Fibroblast of skin of scalp (primary cell): ENCODE measurements around the gene CNTROB. TPM values are rescaled to one million over a fixed set of nuclear protein-coding genes. Genes with fewer than 3 reads are reported as not detected.

ENCODE experiments used
- DNase-seq: peaks from one replicate; pipeline ENCODE4 v3.0.0-alpha.2; 2013
- polyA plus RNA-seq, 2 experiments: library from polyadenylated mRNA; unstranded; fragments of 120-200 nt; gene quantifications; one replicate each; pipeline ENCODE4 v1.2.1, GENCODE V29; 2013; ENCODE audit not compliant: insufficient read length in 2 of 2

Gene CNTROB
- polyA plus RNA-seq (2013, experiment 1 of 2; ENCODE audit: insufficient read length): 33.1 TPM
- polyA plus RNA-seq (2013, experiment 2 of 2; ENCODE audit: insufficient read length): 33.8 TPM

DNA sequence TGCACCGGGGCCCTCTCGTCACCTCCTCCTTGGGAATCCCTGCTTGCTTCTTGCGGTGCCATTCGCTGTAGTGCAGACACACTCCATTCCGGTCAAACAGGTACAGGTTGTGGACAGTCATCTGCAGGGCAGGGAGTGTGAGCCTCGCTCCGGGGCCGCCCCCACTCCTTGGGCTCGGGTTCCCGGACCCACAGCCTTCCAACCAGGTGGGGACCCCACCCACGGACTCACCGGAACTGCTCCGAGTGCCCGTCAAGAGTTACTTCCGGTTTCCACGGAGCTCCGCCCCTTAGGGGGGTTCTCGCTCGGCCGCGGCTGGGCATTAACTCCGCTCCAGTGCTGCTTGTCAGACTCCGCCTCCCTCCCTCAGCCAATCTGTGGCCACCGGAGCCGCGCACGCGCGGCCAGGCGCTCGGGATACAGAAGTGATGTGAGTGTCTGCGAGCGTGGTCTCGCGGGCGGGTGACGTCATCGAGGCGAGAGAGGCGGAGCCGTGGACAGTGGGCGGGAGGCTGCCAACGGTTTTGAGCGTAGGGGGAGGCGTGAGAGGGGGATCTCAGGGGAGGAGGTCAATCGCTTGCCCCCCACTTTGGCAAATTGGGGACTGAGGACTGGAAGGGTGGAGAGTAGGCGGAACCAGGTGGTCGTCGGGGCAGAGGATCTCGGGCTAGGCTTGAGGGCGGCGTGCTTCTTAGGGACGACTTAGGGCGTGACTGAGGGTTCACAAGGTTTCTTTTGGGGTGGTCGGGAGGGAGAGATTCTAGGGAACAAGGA lies at the start of gene CNTROB, which contains the start of gene TRAPPC1:
CNTROB (plus strand) TSS at position 498 of the 774 bp plus-strand sequence. CDS start 874 bp downstream, outside the sequence.
TRAPPC1 (minus strand) TSS at position 238 of the 774 bp plus-strand sequence; CDS start at position 121, 117 bp downstream.
- peak; percentile 99 for DNase-seq

GRCh38 chr17:7882629-7883028 lies 49.4 kb upstream of the CNTROB start:
- no peak for DNase-seq

DNA sequence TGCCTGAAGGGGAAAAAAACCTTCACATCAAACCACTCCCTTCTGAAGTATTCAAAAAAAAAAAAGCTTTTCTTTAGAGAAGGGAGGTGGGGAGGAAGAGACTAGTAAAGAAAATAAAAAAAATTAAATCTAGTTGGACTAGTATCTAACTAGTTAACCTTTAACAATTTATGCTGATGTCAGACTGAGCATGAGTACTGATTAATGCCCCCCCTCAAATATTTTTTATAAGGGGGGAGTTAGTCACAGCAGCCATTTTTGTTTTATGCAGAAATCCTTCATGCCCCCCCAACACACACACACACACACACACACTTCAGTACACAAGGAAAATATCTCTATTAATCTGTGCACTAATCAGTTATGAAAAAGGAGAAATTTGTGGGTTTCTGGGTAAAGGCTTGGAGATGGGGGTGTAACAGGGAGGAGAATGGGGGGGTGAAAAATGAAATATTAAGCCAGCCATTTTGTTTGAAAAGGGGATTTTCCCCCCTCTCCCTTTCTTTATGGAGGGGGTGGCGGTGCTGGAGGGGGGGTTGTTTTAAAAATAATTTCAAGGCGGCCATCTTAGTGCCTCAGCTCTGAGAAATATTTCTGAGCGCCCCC lies 48.1 kb upstream of the CNTROB start:
- DNase-seq: peak; percentile 67

DNA sequence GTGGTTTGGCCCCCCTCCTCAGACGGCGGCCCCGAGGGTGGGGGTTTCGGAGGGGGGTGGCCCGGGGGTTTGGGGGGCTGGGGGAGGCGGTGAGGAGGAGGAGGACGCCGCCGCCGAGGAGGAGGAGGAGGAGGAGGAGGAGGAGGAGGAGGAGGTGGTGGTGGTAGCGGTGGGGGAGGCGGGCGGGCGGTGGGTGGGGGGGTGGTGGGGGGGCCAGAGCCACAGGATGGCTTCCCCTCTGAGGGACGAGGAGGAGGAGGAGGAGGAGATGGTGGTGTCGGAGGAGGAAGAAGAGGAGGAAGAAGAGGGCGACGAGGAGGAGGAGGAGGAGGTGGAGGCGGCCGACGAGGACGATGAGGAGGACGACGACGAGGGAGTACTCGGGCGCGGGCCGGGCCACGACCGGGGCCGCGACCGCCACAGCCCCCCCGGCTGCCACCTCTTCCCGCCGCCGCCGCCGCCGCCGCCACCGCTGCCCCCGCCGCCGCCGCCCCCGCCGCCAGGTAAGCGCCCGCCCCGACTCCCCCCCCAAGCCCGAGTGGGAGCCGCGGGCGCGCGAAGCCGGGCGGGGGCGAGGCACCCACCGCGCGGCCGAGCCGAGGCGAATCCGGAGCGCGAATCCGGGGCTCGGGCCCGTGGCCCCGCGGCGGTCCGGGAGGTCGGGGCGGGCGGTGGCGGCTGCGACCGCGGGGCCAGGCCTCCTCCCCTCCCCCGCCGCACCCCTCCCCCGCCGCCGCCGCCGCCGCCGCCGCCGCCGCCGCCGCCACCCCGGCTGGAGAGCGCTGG lies 47.2 kb upstream of the CNTROB start:
- peak; percentile 46 for DNase-seq

DNA sequence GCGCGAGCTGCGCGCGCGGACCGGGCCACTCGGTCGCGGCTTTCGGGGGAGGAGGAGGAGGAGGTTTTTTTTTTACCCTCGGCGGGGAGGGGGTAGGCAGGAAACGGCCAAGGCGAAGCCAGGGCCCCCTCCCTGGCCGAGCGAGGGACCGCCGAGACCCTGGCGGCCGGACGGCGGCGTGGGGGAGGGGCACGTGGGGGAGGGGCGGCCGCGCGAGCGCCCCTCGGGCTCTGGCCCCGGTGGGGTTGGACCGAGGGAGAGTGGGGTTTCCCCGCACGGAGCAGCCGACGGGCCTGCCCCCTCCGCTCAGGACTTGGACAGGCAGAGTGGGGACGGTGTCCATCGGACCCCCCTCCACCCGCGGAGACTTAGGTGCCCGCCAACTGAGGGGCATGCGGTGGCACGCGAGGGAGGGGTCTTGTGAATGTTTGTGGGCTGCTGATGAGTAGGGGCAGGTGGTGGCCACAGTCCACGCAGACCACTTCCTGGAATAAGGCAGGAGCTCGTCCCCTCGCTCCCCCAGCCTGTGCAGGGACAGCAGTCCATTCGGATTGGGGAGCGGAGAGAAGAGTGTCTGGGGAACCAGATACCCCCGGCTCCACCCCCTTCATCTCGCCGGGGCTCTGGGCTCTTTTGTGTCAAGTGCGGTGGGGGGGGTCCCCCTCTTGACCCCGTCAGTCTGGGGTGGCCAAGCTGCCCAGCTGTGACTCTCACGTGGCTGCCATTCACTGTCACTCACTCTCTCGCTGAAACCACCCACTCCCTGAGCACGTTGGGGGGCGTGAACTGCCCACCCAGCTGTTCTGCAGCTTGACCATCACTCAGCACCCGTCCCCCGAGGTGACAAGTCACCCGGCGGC lies 46.4 kb upstream of the CNTROB start:
- DNase-seq: peak; percentile 64

GRCh38 chr17:7886227-7887037 lies 45.6 kb upstream of the CNTROB start:
- DNase-seq: peak; percentile 36

- DNase-seq: no peak
These were observed 44.9 kb upstream of the CNTROB start for GRCh38 chr17:7887038-7887481.

- peak; percentile 100 for DNase-seq
These were observed 44.4 kb upstream of the CNTROB start for GRCh38 chr17:7887482-7888183.

DNA sequence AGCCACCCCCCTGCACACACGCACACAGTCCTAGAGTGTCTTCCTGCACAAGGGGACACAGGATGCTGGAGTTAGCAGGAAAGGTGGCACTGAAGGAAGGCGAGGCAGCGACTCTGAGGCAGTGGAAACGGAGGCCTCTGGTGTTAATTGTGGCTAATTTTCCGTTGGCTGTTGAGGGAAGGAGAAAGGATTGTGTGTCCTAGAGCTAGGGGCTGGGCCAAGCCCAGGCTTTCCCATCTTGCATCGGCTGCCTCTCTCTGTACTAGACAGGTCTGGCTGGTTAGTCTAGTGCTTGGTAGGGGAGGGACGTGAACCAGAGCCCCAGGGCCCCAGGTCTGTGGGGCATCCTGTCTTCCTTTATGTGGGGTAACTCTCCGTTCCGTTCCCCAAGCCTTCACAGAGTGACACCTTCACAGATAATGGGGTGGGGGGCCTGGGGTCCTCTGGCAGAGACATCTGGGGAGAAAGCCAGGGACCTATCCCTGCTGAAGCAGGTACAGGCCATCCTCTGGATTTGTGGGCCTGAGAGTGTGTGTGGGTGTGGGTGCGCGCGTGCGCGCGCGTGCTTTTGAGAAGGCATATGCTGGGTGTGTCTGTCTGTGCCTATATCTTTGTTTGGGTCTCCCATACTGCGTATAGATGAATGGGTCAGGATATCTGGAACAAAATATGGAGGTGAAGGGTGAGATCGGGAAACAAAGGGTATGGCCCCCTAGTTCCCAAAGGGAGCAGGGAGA lies 43.7 kb upstream of the CNTROB start, which contains the start of gene CHD3:
CHD3 (plus strand) TSS at position 606 of the 737 bp plus-strand sequence. CDS start 212 bp downstream, outside the sequence.
- peak; percentile 21 for DNase-seq

DNA sequence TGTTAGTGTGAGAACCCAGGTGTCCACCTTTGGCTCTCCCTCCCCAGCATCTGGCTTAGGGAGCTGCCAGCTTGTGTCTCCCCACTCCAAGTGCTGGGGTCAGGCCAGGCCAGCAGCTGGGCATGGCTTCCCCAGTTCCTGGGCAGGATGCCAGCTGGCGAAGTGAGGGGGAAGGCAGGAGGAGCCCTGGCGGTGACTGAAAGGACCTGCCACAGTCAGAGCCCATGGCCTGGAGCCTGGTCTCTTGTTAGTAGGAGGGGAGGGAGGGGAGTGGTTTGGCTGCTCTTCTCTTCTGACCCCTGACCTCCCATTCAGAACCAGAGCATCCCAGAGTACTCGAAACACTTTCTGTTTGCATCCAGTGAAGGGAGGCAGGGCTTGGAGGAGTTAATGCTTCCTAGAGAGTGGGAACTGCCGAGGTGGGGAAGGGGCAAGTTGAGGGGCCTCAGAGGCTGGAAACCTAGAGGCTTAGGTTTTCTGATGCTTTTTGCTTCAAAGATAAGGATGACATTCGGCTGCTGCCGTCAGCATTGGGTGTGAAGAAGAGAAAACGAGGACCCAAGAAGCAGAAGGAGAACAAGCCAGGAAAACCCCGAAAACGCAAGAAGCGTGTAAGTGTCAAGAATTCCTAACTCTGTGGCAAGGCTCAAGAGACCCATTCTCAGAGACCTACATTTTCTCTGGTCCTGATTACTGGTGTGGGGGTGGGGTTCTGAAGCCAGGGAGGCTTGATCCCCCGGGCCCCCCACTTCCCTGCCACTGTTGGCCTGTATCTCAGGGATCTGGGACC lies 42.6 kb upstream of the CNTROB start:
- DNase-seq: peak; percentile 94

DNA sequence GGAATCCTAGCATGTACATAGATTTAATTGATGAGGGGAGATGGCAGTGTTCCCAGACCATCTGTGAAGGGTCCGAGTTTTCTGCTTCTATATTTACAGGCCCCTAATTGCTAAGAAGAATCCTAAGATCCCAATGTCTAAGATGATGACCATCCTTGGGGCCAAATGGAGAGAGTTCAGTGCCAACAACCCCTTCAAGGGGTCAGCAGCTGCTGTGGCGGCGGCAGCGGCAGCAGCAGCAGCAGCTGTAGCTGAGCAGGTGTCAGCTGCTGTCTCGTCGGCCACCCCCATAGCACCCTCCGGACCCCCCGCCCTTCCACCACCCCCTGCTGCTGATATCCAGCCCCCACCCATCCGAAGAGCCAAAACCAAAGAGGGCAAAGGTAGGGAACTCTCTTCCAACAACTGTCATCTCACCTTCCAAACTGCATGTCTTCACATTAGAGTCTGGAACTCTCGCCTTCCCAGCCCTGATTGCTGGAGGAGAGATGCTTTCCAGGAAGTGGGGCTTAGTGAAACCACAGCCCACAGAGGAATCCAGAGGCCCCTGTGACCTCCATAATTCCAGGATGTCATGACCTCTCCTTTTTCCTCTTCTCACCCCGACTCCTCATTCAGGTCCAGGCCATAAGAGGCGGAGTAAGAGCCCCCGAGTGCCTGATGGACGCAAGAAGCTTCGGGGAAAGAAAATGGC lies 38.7 kb upstream of the CNTROB start:
- no peak for DNase-seq

- DNase-seq: no peak
These were observed 37.8 kb upstream of the CNTROB start for GRCh38 chr17:7894226-7894625.

GRCh38 chr17:7894866-7895265 lies 37.1 kb upstream of the CNTROB start:
- DNase-seq: no peak

- no peak for DNase-seq
These were observed 34.9 kb upstream of the CNTROB start for GRCh38 chr17:7897090-7897489.

GRCh38 chr17:7897773-7898172 lies 34.2 kb upstream of the CNTROB start:
- peak; percentile 56 for DNase-seq

GRCh38 chr17:7903154-7904103 lies 28.6 kb upstream of the CNTROB start:
- DNase-seq: no peak

GRCh38 chr17:7909089-7909488 lies 22.9 kb upstream of the CNTROB start:
- DNase-seq: no peak
